ENCODE results near the gene C16orf46.

The C16orf46 gene

GRCh38 chr16:81035398-81035974 lies 41.6 kb downstream of the C16orf46 start, which contains the start of gene ATMIN:
TSS of gene ATMIN (plus strand) at chr16:81035842. CDS start at chr16:81035871, 29 bp downstream.
- Histone ChIP-seq H3K4me3 (ENCODE audit: low read length) (peak within 1 kb of the TSS; percentile 67), H3K27me3 (ENCODE audit: insufficient read depth, low read length) (no peaks in the 10 kb centered on the region), H3K9me3 (ENCODE audit: low read length) (no peaks in the 10 kb centered on the region)

GRCh38 chr16:81029930-81030604 lies 47.0 kb downstream of the C16orf46 start:
- Histone ChIP-seq H3K4me1 (ENCODE audit: insufficient read depth, low read length) (no peaks in the 10 kb centered on the region), H3K36me3 (ENCODE audit: insufficient read depth, low read length) (peaks cover 38% of the 10 kb centered on the region), H3K9me3 (ENCODE audit: low read length) (no peaks in the 10 kb centered on the region)

More at GRCh38 chr16:81035398-81035974, 41.6 kb downstream of the C16orf46 start, which contains the start of gene ATMIN:
- Histone ChIP-seq H2AFZ (ENCODE audit: low read depth, low read length) (peak within 1 kb of the TSS; percentile 58), H3K36me3 (ENCODE audit: insufficient read depth, low read length) (peaks cover 25% of the 10 kb centered on the region), H3K4me1 (ENCODE audit: insufficient read depth, low read length) (peaks cover 9% of the 10 kb centered on the region)

GRCh38 chr16:81026429-81026828 lies 50.6 kb downstream of the C16orf46 start:
- no peaks in the 10 kb centered on the region for H3K4me1 ChIP-seq (ENCODE audit: insufficient read depth, low read length)
- H3K9me3 ChIP-seq (ENCODE audit: low read length): no peaks in the 10 kb centered on the region
- no peak overlapping the region for H2AFZ ChIP-seq (ENCODE audit: low read depth, low read length)
- no peak overlapping the region for H3K4me3 ChIP-seq (ENCODE audit: low read length)
- no peaks in the 10 kb centered on the region for H3K27me3 ChIP-seq (ENCODE audit: insufficient read depth, low read length)
- H3K36me3 ChIP-seq (ENCODE audit: insufficient read depth, low read length): peaks cover 65% of the 10 kb centered on the region

More at GRCh38 chr16:81029930-81030604, 47.0 kb downstream of the C16orf46 start:
- Histone ChIP-seq H3K27me3 (ENCODE audit: insufficient read depth, low read length) (no peaks in the 10 kb centered on the region), H3K4me3 (ENCODE audit: low read length) (no peak overlapping the region), H2AFZ (ENCODE audit: low read depth, low read length) (no peak overlapping the region)

GRCh38 chr16:81018496-81018895 lies 58.5 kb downstream of the C16orf46 start:
- Histone ChIP-seq H3K27me3 (ENCODE audit: insufficient read depth, low read length) (no peaks in the 10 kb centered on the region), H3K36me3 (ENCODE audit: insufficient read depth, low read length) (peaks cover 86% of the 10 kb centered on the region), H3K4me3 (ENCODE audit: low read length) (no peak overlapping the region), H3K9me3 (ENCODE audit: low read length) (no peaks in the 10 kb centered on the region), H3K4me1 (ENCODE audit: insufficient read depth, low read length) (no peaks in the 10 kb centered on the region), H2AFZ (ENCODE audit: low read depth, low read length) (no peak overlapping the region)

- Histone ChIP-seq H3K4me3 (ENCODE audit: low read length) (no peak overlapping the region), H3K9me3 (ENCODE audit: low read length) (no peaks in the 10 kb centered on the region), H3K4me1 (ENCODE audit: insufficient read depth, low read length) (no peaks in the 10 kb centered on the region), H2AFZ (ENCODE audit: low read depth, low read length) (no peak overlapping the region), H3K27me3 (ENCODE audit: insufficient read depth, low read length) (no peaks in the 10 kb centered on the region), H3K36me3 (ENCODE audit: insufficient read depth, low read length) (peaks cover 73% of the 10 kb centered on the region)
These were observed 62.4 kb downstream of the C16orf46 start for GRCh38 chr16:81014672-81015071.

GRCh38 chr16:81012974-81013373 lies 64.1 kb downstream of the C16orf46 start:
- H3K4me1 ChIP-seq (ENCODE audit: insufficient read depth, low read length): peaks cover 2% of the 10 kb centered on the region
- H2AFZ ChIP-seq (ENCODE audit: low read depth, low read length): no peak overlapping the region
- peaks cover 56% of the 10 kb centered on the region for H3K36me3 ChIP-seq (ENCODE audit: insufficient read depth, low read length)
- H3K9me3 ChIP-seq (ENCODE audit: low read length): no peaks in the 10 kb centered on the region
- no peak overlapping the region for H3K4me3 ChIP-seq (ENCODE audit: low read length)
- H3K27me3 ChIP-seq (ENCODE audit: insufficient read depth, low read length): no peaks in the 10 kb centered on the region
